GM23338 (cell line): ENCODE data around the gene GAPDHS. TPM values are rescaled to one million over a fixed set of nuclear protein-coding genes. Genes with fewer than 3 reads are reported as not detected.

Source experiments
- ATAC-seq: fragments of 200-7000 bp; cut with Tn5 transposase; 3 replicates; pipeline ENCODE4 v1.9.1; 2020
- DNase-seq: peaks from one replicate; pipeline ENCODE4 v3.0.0-alpha.2; 2015; ENCODE audit warnings: low spot score
- H2AFZ ChIP-seq: fragments of 200-600 bp; sonication (generic); 2 replicates; pipeline ENCODE4 v1.8.0; 2016; ENCODE audit warnings: antibody characterized with exemption, mild to moderate bottlenecking, moderate library complexity
- H3F3A ChIP-seq: fragments of 200-600 bp; sonication (generic); replicated peaks from 2 replicates; pipeline ENCODE4 v1.8.0; 2017; ENCODE audit warnings: antibody characterized with exemption, mixed run types, low read depth
- H3K27ac ChIP-seq: fragments of 200-600 bp; sonication (generic); 2 replicates; pipeline ENCODE4 v1.6.1; 2016; ENCODE audit warnings: low read depth
- H3K27me3 ChIP-seq: fragments of 200-600 bp; sonication (generic); 2 replicates; pipeline ENCODE4 v1.8.0; 2016; ENCODE audit warnings: mild to moderate bottlenecking, mixed run types, moderate library complexity; ENCODE audit not compliant: insufficient read depth
- H3K36me3 ChIP-seq: fragments of 200-600 bp; sonication (generic); 2 replicates; pipeline ENCODE4 v1.8.0; 2016; ENCODE audit warnings: mild to moderate bottlenecking; ENCODE audit not compliant: insufficient read depth
- H3K4me1 ChIP-seq: fragments of 200-600 bp; sonication (generic); 2 replicates; pipeline ENCODE4 v1.8.0; 2016; ENCODE audit warnings: mild to moderate bottlenecking, moderate library complexity; ENCODE audit not compliant: insufficient read depth
- H3K4me2 ChIP-seq: fragments of 200-600 bp; sonication (generic); 2 replicates; pipeline ENCODE4 v1.7.1; 2017; ENCODE audit warnings: mixed run types
- H3K4me3 ChIP-seq: fragments of 200-600 bp; sonication (generic); 2 replicates; pipeline ENCODE4 v1.6.1; 2016; ENCODE audit warnings: mixed run types
- H3K79me2 ChIP-seq: fragments of 200-600 bp; sonication (generic); replicated peaks from 2 replicates; pipeline ENCODE4 v1.8.0; 2017; ENCODE audit warnings: mild to moderate bottlenecking; ENCODE audit not compliant: insufficient read depth
- H3K9me2 ChIP-seq: fragments of 200-600 bp; sonication (generic); 2 replicates; pipeline ENCODE4 v1.8.0; 2017; ENCODE audit not compliant: insufficient read depth
- H4K20me1 ChIP-seq: fragments of 200-600 bp; sonication (generic); replicated peaks from 2 replicates; pipeline ENCODE4 v1.8.0; 2017; ENCODE audit warnings: mild to moderate bottlenecking; ENCODE audit not compliant: insufficient read depth
- H3K27ac Mint-ChIP-seq: 2 replicates; pipeline ENCODE4 v1.8.0; 2020; ENCODE audit warnings: inconsistent platforms, mild to moderate bottlenecking, moderate library complexity, mixed read lengths
- H3K27me3 Mint-ChIP-seq: 3 replicates; pipeline ENCODE4 v1.8.0; 2022; ENCODE audit warnings: low read depth, mild to moderate bottlenecking, moderate library complexity, mixed read lengths, inconsistent platforms; ENCODE audit not compliant: insufficient read depth, poor library complexity
- H3K36me3 Mint-ChIP-seq: 3 replicates; pipeline ENCODE4 v1.8.0; 2021; ENCODE audit warnings: low read depth, mild to moderate bottlenecking, inconsistent platforms, moderate library complexity, mixed read lengths
- H3K4me1 Mint-ChIP-seq: 3 replicates; pipeline ENCODE4 v1.8.0; 2020; ENCODE audit warnings: mild to moderate bottlenecking, inconsistent platforms, mixed read lengths
- H3K4me3 Mint-ChIP-seq: 3 replicates; pipeline ENCODE4 v1.8.0; 2021; ENCODE audit warnings: moderate library complexity, mild to moderate bottlenecking, inconsistent platforms, mixed read lengths
- H3K9me3 Mint-ChIP-seq: 3 replicates; pipeline ENCODE4 v1.8.0; 2020; ENCODE audit warnings: moderate library complexity, mild to moderate bottlenecking, inconsistent platforms, mixed read lengths
- EZH2 ChIP-seq: fragments of 200-600 bp; sonication (generic); IDR thresholded peaks from one replicate; pipeline ENCODE4 v1.8.0; 2017; ENCODE audit warnings: antibody characterized with exemption, mild to moderate bottlenecking, low read depth; ENCODE audit not compliant: unreplicated experiment
- EZH2phosphoT487 ChIP-seq: fragments of 200-600 bp; sonication (generic); IDR thresholded peaks from one replicate; pipeline ENCODE4 v1.8.1; 2018; ENCODE audit warnings: antibody characterized with exemption; ENCODE audit not compliant: unreplicated experiment
- ZNF114 ChIP-seq: fragments of 250-450 bp; sonication (Bioruptor Pico); IDR thresholded peaks from 2 replicates; pipeline ENCODE4 v1.5.0; 2020; ENCODE audit warnings: mild to moderate bottlenecking, moderate library complexity
- polyA plus RNA-seq: library from polyadenylated mRNA; unstranded; fragments of >200 nt; fragmentation: Nextera tagmentation; extraction: Ambion mirVana; gene quantifications from 2 replicates; pipeline ENCODE4 v1.2.1, GENCODE V29; 2016
- total RNA-seq: library from RNA; depleted of rRNA; stranded (reverse); fragments of >200 nt; shearing (Covaris generic); gene quantifications from 2 replicates; pipeline ENCODE4 v1.2.3, GENCODE V29; 2014
- TF ChIP-seq, protein P1 (sequence below), 2 experiments: fragments of 200-600 bp in 1 of 2; sonication (generic) in 1 of 2; conservative IDR thresholded peaks; 2 replicates each; pipeline versions ENCODE4 v1.5.1 to v1.6.1; 2016 to 2017; ENCODE audit warnings: antibody characterized with exemption in 2 of 2, low read depth in 2 of 2, mild to moderate bottlenecking in 2 of 2, moderate library complexity in 1 of 2

The GAPDHS gene
- total and polyA plus RNA-seq, 2 experiments from 2014 or later, result not detected

DNA sequence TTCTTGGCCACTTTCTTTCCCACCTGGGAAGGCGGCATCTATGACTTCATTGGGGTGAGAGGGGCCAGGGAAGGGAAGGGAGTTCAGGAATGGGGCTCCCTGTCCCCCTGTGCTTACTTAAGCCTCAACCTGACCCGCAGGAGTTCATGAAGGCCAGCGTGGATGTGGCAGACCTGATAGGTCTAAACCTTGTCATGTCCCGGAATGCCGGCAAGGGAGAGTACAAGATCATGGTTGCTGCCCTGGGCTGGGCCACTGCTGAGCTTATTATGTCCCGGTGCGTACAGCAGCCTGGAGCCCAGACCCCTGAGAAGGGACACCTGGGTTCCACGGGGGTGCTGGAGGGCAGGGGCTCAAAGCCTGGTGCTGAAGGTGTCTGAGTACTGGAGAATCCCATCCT lies 13.3 kb downstream of the GAPDHS start:
- H3K27ac Mint-ChIP-seq, result peak overlapping the region; percentile 70; the same call in 1 of the 2 replicates
- H3K4me2 ChIP-seq, result peak overlapping the region; percentile 98
- DNase-seq, result no peak

DNA sequence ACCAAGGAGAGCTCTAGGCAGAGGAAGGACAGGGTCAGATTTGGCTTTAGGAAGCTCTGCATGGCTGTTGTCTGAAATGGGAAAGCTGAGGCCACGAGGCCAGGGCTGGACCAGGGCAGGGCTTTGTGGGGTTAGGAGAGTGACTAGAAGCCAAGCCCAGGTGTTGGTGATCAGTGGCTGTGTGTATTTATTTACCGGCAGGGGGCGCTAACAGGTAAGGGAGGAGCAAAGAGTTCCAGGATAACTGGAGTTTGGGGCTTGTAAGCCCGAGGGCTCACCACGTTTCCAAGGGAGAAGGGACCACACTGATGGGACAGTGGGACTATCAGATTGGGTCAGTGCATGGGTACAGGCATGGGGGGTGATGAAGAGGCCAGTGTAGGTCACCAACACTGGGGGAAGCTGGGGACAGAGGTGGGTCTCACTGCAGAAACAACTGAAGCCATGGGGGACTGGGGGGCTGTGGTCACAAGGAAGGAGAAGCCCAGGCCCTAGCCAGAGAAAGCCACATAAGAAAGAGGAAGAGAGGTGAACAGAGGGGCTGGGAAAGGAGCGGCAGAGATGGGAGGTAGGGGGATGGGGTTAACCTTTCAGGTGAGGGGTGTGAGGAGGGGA lies 16.0 kb downstream of the GAPDHS start:
- Histone ChIP-seq H3K79me2 (peaks cover 23% of the 10 kb centered on the region), H4K20me1 (peaks cover 9% of the 10 kb centered on the region), H3K4me3 (no peak overlapping the region), H3K27me3 (no peaks in the 10 kb centered on the region), H3F3A (peaks cover 11% of the 10 kb centered on the region; the same call in 1 of the 2 replicates), H3K4me2 (no peak overlapping the region), H3K4me1 (peaks cover 11% of the 10 kb centered on the region; the same call in 1 of the 2 replicates), H3K27ac (peak overlapping the region; percentile 63; the same call in 1 of the 2 replicates), H2AFZ (no peak overlapping the region), H3K9me2 (no peaks in the 10 kb centered on the region), H3K36me3 (no peaks in the 10 kb centered on the region)
- H3K27ac Mint-ChIP-seq, result no peak overlapping the region
- ATAC-seq (peak; percentile 60), DNase-seq (peak; percentile 98)
- H3K27me3 Mint-ChIP-seq, result peaks cover 15% of the 10 kb centered on the region
- H3K4me3 Mint-ChIP-seq, result peak overlapping the region; percentile 21; the same call in 1 of the 3 replicates
- H3K9me3 Mint-ChIP-seq, result no peaks in the 10 kb centered on the region; the same call in 2 of the 3 replicates
- no peak for TF ChIP-seq EZH2
- TF ChIP-seq, protein P1, sequence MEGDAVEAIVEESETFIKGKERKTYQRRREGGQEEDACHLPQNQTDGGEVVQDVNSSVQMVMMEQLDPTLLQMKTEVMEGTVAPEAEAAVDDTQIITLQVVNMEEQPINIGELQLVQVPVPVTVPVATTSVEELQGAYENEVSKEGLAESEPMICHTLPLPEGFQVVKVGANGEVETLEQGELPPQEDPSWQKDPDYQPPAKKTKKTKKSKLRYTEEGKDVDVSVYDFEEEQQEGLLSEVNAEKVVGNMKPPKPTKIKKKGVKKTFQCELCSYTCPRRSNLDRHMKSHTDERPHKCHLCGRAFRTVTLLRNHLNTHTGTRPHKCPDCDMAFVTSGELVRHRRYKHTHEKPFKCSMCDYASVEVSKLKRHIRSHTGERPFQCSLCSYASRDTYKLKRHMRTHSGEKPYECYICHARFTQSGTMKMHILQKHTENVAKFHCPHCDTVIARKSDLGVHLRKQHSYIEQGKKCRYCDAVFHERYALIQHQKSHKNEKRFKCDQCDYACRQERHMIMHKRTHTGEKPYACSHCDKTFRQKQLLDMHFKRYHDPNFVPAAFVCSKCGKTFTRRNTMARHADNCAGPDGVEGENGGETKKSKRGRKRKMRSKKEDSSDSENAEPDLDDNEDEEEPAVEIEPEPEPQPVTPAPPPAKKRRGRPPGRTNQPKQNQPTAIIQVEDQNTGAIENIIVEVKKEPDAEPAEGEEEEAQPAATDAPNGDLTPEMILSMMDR (conservative IDR thresholded peaks at IDR 0.05; ENCODE audit: low read depth in 2 of 2), result peak; percentile 85 to 88
- peaks cover 32% of the 10 kb centered on the region for H3K36me3 Mint-ChIP-seq
- peaks cover 27% of the 10 kb centered on the region for H3K4me1 Mint-ChIP-seq

More for the DNA sequence above, 13.3 kb downstream of the GAPDHS start:
- Mint-ChIP-seq H3K4me1 (peaks cover 29% of the 10 kb centered on the region), H3K9me3 (no peaks in the 10 kb centered on the region; the same call in 2 of the 3 replicates), H3K36me3 (peaks cover 50% of the 10 kb centered on the region), H3K27me3 (peaks cover 11% of the 10 kb centered on the region), H3K4me3 (peak overlapping the region; percentile 99)
- peaks cover 13% of the 10 kb centered on the region; the same call in 1 of the 2 replicates for H3F3A ChIP-seq
- no peak overlapping the region for H3K27ac ChIP-seq
- peak overlapping the region; percentile 99 for H3K4me3 ChIP-seq
- no peaks in the 10 kb centered on the region for H3K27me3 ChIP-seq
- H3K9me2 ChIP-seq, result no peaks in the 10 kb centered on the region
- TF ChIP-seq, protein P1 (conservative IDR thresholded peaks at IDR 0.05; ENCODE audit: low read depth in 2 of 2), result no peak
- TF ChIP-seq EZH2phosphoT487, result no peak
- TF ChIP-seq ZNF114 (CRISPR knock-in tag), result no peak
- peaks cover 9% of the 10 kb centered on the region for H4K20me1 ChIP-seq
- no peak for ATAC-seq
- H3K79me2 ChIP-seq, result peaks cover 27% of the 10 kb centered on the region
- H3K4me1 ChIP-seq, result peaks cover 15% of the 10 kb centered on the region; the same call in 1 of the 2 replicates
- H2AFZ ChIP-seq, result no peak overlapping the region
- peaks cover 1% of the 10 kb centered on the region; the same call in 1 of the 2 replicates for H3K36me3 ChIP-seq
